ENCODE results near the gene MB. TPM values are rescaled to one million over a fixed set of nuclear protein-coding genes. Genes with fewer than 3 reads are reported as not detected.

MB gene
- total RNA-seq, 1 donor = not detected

DNA sequence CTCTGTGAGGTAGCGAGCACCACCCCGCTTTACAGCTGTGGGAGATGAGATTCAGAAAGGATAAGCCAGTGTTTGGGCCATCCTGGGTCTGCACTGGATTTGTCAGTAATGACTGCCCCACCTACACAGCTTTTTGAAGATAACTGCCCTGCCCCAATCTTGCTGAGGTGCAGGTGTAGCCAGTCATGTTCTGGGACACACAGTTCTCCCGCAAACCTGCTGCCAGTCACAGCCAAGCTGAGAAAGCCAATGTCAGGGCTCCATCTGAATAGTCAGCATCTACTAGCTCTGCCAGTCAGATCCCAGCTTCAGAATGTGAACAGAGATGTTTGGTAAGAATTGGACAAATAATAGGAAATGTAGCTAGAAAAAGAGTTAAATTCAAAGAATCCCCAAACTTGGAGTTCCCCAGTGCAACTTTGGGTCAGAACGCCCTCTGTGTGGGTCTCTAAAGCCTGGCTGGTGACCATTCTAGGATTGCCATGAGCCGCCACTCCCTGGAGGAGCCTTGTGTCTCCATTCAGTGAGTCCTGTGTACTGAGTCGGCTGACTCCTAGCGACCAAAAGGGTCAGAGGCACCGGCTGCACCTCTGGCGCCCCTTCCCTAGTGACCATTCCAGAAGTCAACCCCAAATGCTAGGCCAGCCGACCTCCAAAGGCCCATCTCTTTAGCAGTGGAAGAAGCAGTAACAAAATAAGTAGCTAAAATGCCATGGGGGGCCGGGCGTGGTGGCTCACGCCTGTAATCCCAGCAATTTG is 2.4 kb upstream of the MB start:
- H3K4me3 ChIP-seq (ENCODE audit: low read depth, low read length) = no peak overlapping the region
- DNase-seq (ENCODE audit: low read depth) = no peak
- TF ChIP-seq, protein P1, sequence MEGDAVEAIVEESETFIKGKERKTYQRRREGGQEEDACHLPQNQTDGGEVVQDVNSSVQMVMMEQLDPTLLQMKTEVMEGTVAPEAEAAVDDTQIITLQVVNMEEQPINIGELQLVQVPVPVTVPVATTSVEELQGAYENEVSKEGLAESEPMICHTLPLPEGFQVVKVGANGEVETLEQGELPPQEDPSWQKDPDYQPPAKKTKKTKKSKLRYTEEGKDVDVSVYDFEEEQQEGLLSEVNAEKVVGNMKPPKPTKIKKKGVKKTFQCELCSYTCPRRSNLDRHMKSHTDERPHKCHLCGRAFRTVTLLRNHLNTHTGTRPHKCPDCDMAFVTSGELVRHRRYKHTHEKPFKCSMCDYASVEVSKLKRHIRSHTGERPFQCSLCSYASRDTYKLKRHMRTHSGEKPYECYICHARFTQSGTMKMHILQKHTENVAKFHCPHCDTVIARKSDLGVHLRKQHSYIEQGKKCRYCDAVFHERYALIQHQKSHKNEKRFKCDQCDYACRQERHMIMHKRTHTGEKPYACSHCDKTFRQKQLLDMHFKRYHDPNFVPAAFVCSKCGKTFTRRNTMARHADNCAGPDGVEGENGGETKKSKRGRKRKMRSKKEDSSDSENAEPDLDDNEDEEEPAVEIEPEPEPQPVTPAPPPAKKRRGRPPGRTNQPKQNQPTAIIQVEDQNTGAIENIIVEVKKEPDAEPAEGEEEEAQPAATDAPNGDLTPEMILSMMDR (IDR thresholded peaks at IDR 0.05; ENCODE audit: insufficient read depth, low read length) = no peak

GRCh38 chr22:35618427-35619223 is 1.5 kb upstream of the MB start:
- H3K4me3 ChIP-seq (ENCODE audit: low read depth, low read length) = no peak overlapping the region
- TF ChIP-seq, protein P1 (IDR thresholded peaks at IDR 0.05; ENCODE audit: insufficient read depth, low read length) = no peak
- no peak for DNase-seq (ENCODE audit: low read depth)

DNA sequence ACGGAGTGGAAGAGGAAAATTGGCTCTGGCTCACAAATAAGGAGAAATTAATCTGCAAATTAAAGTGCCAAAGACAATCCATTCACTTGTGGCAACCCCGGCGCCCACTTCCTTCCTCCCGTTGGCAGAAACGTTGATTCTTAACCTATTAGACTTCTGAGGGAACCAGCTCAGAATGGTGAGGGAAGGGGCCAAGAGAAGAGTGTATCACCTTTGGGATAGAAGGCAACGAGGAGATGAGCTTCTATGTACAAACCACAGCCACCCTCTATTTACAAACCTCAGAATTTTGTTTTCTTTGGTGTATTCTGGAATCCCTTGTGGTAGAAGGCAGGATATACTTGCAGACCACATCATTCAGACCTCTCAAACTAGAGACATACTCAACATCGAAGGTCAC is 1.1 kb downstream of the MB start:
- DNase-seq (ENCODE audit: low read depth) = no peak
- TF ChIP-seq, protein P1 (IDR thresholded peaks at IDR 0.05; ENCODE audit: insufficient read depth, low read length) = no peak
- no peak overlapping the region for H3K4me3 ChIP-seq (ENCODE audit: low read depth, low read length)

GRCh38 chr22:35615156-35615555 is 2.0 kb downstream of the MB start:
- TF ChIP-seq, protein P1 (IDR thresholded peaks at IDR 0.05; ENCODE audit: insufficient read depth, low read length) = no peak
- DNase-seq (ENCODE audit: low read depth) = peak; percentile 54
- no peak overlapping the region for H3K4me3 ChIP-seq (ENCODE audit: low read depth, low read length)

GRCh38 chr22:35614404-35614803 is 2.7 kb downstream of the MB start:
- no peak overlapping the region for H3K4me3 ChIP-seq (ENCODE audit: low read depth, low read length)
- DNase-seq (ENCODE audit: low read depth) = no peak
- TF ChIP-seq, protein P1 (IDR thresholded peaks at IDR 0.05; ENCODE audit: insufficient read depth, low read length) = no peak

GRCh38 chr22:35612903-35613302 is 4.2 kb downstream of the MB start:
- no peak for DNase-seq (ENCODE audit: low read depth)
- H3K4me3 ChIP-seq (ENCODE audit: low read depth, low read length) = no peak overlapping the region
- TF ChIP-seq, protein P1 (IDR thresholded peaks at IDR 0.05; ENCODE audit: insufficient read depth, low read length) = no peak
